HFFc6 (cell line): Measurements from ENCODE around the gene GMFB. TPM values are rescaled to one million over a fixed set of nuclear protein-coding genes. Genes with fewer than 3 reads are reported as not detected.

ENCODE experiments used
- DNase-seq: peaks from one replicate; pipeline ENCODE4 v3.0.0-alpha.2; 2018
- H3K27ac Mint-ChIP-seq: 2 replicates; pipeline ENCODE4 v1.8.0; 2020; ENCODE audit warnings: mild to moderate bottlenecking, mixed read lengths
- H3K27me3 Mint-ChIP-seq: 2 replicates; pipeline ENCODE4 v1.8.0; 2021; ENCODE audit warnings: mild to moderate bottlenecking, moderate library complexity, mixed read lengths; ENCODE audit not compliant: insufficient read depth
- H3K36me3 Mint-ChIP-seq: 2 replicates; pipeline ENCODE4 v1.8.0; 2021; ENCODE audit warnings: low read depth, mixed read lengths
- H3K4me1 Mint-ChIP-seq: 2 replicates; pipeline ENCODE4 v1.8.0; 2020; ENCODE audit warnings: low read depth, mixed read lengths
- H3K4me3 Mint-ChIP-seq: 2 replicates; pipeline ENCODE4 v1.8.0; 2020; ENCODE audit warnings: mild to moderate bottlenecking, moderate library complexity, mixed read lengths
- H3K9me3 Mint-ChIP-seq: 2 replicates; pipeline ENCODE4 v1.8.0; 2020; ENCODE audit warnings: mild to moderate bottlenecking, mixed read lengths
- CTCF ChIP-seq: fragments of 200-600 bp; sonication (generic); IDR thresholded peaks from 2 replicates; pipeline ENCODE4 v1.5.0; 2021; ENCODE audit warnings: antibody characterized with exemption, mild to moderate bottlenecking
- total RNA-seq, 6 experiments: library from RNA; stranded (reverse); fragmentation: NEBNext Ultra II Directional; extraction: Animal tissue kit (Norgen Biotek cat#: 25700); gene quantifications; 2 replicates in 1 of 6; 3 replicates in 5 of 6; pipeline ENCODE4 v1.2.3, GENCODE V29; 2021

GMFB gene
- total RNA-seq, 6 experiments from 2014 or later = 70.9 to 98.7 (median 77.1) TPM

GRCh38 chr14:54472315-54472714 lies 16.5 kb downstream of the GMFB start:
- TF ChIP-seq CTCF = no peak
- Mint-ChIP-seq H3K27me3 (no peaks in the 10 kb centered on the region; the same call in 1 of the 2 replicates), H3K27ac (no peak overlapping the region), H3K9me3 (peaks cover 8% of the 10 kb centered on the region), H3K4me3 (no peak overlapping the region), H3K36me3 (peaks cover 42% of the 10 kb centered on the region), H3K4me1 (peaks cover 7% of the 10 kb centered on the region)
- no peak for DNase-seq

- no peak overlapping the region for H3K4me3 Mint-ChIP-seq
- DNase-seq = no peak
- H3K27ac Mint-ChIP-seq = no peak overlapping the region
- no peak for TF ChIP-seq CTCF
- peaks cover 7% of the 10 kb centered on the region for H3K4me1 Mint-ChIP-seq
- no peaks in the 10 kb centered on the region; the same call in none of the 2 replicates for H3K27me3 Mint-ChIP-seq
- H3K36me3 Mint-ChIP-seq = peaks cover 45% of the 10 kb centered on the region
- peaks cover 15% of the 10 kb centered on the region for H3K9me3 Mint-ChIP-seq
These were observed 17.1 kb downstream of the GMFB start for GRCh38 chr14:54471641-54472040.

- H3K9me3 Mint-ChIP-seq = peaks cover 20% of the 10 kb centered on the region
- H3K4me1 Mint-ChIP-seq = peaks cover 5% of the 10 kb centered on the region
- H3K4me3 Mint-ChIP-seq = no peak overlapping the region
- peaks cover 38% of the 10 kb centered on the region for H3K36me3 Mint-ChIP-seq
- no peak for TF ChIP-seq CTCF
- DNase-seq = no peak
- H3K27ac Mint-ChIP-seq = no peak overlapping the region
- H3K27me3 Mint-ChIP-seq = no peaks in the 10 kb centered on the region; the same call in none of the 2 replicates
These were observed 18.1 kb downstream of the GMFB start for GRCh38 chr14:54470701-54471100.

DNA sequence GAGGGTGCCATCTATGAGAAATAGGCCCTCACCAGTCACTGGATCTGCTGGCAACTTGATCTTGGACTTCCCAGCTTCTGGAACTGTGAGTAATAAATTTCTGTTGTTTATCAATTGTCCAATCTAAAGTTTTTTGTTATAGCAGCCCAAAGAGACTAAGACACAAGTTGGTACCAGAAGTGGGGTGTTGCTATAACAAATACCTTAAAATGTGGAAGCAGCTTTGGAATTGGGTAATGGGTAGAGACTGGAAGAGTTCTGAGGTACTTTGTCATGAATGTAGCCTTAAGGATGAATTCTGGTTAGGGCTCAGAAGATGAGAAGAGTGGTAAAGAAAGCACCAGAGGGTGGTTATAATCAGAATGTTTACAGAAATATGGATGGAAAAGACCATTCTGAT lies 21.5 kb downstream of the GMFB start:
- no peak for DNase-seq
- Mint-ChIP-seq H3K27ac (no peak overlapping the region), H3K4me1 (peaks cover under 1% of the 10 kb centered on the region; the same call in 1 of the 2 replicates), H3K4me3 (no peak overlapping the region), H3K36me3 (peaks cover 21% of the 10 kb centered on the region), H3K27me3 (no peaks in the 10 kb centered on the region; the same call in none of the 2 replicates), H3K9me3 (peaks cover 20% of the 10 kb centered on the region)
- TF ChIP-seq CTCF = no peak

DNA sequence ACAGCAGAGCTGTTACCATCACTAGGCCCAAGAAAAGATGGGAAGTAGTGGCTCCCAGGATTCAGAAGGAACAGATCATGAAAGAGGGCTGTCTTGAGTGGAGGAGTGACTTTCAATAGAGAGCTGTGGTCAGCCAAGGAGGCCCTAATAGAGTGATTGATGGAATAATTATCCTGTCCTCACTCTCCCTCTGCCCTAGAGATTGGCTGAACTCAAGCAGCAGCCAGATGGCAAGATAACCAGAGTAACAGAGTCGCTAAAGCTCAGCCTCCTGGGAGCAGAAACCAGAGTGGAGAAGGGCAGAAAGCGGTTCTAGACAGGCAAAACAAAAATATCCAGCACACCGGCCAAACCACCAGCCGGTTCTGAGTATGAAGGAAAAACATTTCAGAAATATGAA lies 23.1 kb downstream of the GMFB start:
- peaks cover 15% of the 10 kb centered on the region for H3K36me3 Mint-ChIP-seq
- H3K9me3 Mint-ChIP-seq = peaks cover 20% of the 10 kb centered on the region
- H3K27ac Mint-ChIP-seq = no peak overlapping the region
- H3K27me3 Mint-ChIP-seq = no peaks in the 10 kb centered on the region; the same call in none of the 2 replicates
- no peak for DNase-seq
- H3K4me3 Mint-ChIP-seq = no peak overlapping the region
- TF ChIP-seq CTCF = no peak
- peaks cover 5% of the 10 kb centered on the region; the same call in 1 of the 2 replicates for H3K4me1 Mint-ChIP-seq

DNA sequence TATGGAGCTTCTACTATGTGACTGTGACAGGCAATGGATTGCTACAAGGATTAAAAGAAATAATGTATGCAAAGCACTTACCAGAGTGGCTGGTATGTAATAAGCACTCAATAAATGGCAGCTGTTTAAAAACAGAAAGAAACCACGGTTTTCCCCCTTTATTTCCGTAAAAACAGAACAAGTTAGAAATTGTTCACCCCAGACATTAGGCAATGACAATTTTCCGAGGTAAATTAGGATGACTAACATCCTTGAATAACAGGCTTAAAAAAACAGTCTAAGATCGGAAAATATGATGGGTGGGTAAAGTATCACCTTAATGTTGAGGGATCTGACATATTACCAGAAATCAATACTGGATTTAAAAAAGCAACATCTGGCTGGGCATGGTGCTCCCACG lies 26.7 kb downstream of the GMFB start:
- H3K27ac Mint-ChIP-seq = no peak overlapping the region
- no peak overlapping the region for H3K4me3 Mint-ChIP-seq
- DNase-seq = no peak
- no peak for TF ChIP-seq CTCF
- peaks cover 5% of the 10 kb centered on the region for H3K4me1 Mint-ChIP-seq
- H3K9me3 Mint-ChIP-seq = peaks cover 24% of the 10 kb centered on the region
- no peaks in the 10 kb centered on the region; the same call in 1 of the 2 replicates for H3K27me3 Mint-ChIP-seq
- peaks cover 13% of the 10 kb centered on the region; the same call in 1 of the 2 replicates for H3K36me3 Mint-ChIP-seq
